ENCODE data around the gene ZNF195.
"Not testable (repeated sequence)": the region's sequence is repeated elsewhere in the genome, so short reads cannot be mapped to it uniquely, and the experiment has no call there.

The ZNF195 gene

DNA sequence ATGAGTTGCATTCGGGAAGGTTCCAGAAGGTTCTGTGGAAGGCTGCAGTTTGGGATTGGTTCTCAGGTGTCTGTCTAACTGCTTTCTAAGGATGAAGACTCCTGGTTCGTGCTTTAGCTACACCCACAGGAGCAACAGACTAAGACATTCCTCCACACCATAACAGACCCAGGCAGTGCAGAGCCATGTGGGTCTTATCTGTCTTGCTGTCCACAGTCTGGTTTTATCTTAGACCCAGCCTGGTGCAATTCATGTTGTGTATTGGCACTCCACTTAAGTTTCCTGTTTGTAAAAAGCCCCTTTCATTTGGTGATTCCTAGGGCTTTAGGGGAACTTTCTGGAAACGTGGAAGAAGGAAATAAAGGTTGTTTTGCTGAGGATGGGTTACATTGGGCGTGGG is 22.1 kb upstream of the ZNF195 start:
- DNase-seq; H3K36me3 ChIP-seq (replicated peaks); H3K27me3 ChIP-seq (replicated peaks); in situ Hi-C loops (cut with HindIII; ENCODE audit: low pct_ligation_motif_present, low sequenced_read_pairs); H3K27ac ChIP-seq; H3K4me3 ChIP-seq (ENCODE audit: low read depth, low read length): not testable (repeated sequence)

DNA sequence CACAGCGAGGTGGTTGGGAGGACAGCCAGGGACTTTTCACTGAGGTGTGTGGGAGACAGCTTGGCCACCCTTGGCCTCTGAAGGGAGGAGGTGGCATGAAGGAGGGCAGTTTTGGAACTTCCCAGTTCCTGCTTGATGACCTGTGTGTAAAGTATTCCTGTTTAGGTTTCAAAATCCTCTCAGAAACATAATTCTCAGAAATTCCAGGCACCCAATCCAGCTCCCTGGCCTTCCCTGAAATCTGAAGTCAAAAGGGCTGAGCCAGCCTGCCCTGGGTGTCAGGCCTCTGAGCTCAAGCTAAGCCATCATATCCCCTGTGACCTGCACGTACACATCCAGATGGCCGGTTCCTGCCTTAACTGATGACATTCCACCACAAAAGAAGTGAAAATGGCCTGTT is 19.6 kb upstream of the ZNF195 start:
- H3K27me3 ChIP-seq (replicated peaks); H3K36me3 ChIP-seq (replicated peaks); DNase-seq; H3K27ac ChIP-seq; in situ Hi-C loops (cut with HindIII; ENCODE audit: low pct_ligation_motif_present, low sequenced_read_pairs); H3K4me3 ChIP-seq (ENCODE audit: low read depth, low read length): not testable (repeated sequence)

DNA sequence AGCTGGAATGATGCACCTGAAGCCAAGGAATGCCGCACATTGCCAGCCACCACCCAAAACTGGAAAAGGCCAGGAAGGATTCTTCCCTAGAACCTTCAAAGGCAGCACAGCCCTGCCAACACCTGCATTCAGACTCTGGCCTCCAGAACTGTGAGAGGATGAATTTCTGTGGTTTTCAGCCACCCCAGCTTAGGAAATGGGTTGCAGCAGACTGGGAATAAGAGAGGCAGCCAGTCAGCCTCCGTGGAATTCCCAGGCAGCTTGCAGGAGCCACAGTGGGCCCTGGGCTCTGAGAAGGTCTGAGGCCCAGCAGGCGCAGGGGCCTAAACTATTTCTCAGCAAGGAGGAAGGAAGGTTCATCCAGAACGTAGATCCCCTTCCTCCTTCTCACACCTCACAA is 19.2 kb upstream of the ZNF195 start:
- H3K27ac ChIP-seq; DNase-seq; in situ Hi-C loops (cut with HindIII; ENCODE audit: low pct_ligation_motif_present, low sequenced_read_pairs); H3K36me3 ChIP-seq (replicated peaks); H3K4me3 ChIP-seq (ENCODE audit: low read depth, low read length); H3K27me3 ChIP-seq (replicated peaks): not testable (repeated sequence)

DNA sequence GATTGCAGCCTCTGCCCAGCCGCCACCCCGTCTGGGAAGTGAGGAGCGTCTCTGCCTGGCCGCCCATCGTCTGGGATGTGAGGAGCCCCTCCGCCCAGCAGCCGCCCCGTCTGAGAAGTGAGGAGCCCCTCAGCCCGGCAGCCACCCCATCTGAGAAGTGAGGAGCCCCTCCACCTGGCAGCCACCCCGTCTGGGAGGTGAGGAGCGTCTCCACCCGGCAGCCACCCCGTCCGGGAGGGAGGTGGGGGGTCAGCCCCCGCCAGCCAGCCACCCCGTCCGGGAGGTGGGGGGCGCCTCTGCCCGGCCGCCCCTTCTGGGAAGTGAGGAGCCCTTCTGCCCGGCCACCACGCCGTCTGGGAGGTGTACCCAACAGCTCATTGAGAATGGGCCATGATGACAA is 18.3 kb upstream of the ZNF195 start:
- H3K27ac ChIP-seq; in situ Hi-C loops (cut with HindIII; ENCODE audit: low pct_ligation_motif_present, low sequenced_read_pairs); H3K27me3 ChIP-seq (replicated peaks); H3K4me3 ChIP-seq (ENCODE audit: low read depth, low read length); H3K36me3 ChIP-seq (replicated peaks); DNase-seq: not testable (repeated sequence)

DNA sequence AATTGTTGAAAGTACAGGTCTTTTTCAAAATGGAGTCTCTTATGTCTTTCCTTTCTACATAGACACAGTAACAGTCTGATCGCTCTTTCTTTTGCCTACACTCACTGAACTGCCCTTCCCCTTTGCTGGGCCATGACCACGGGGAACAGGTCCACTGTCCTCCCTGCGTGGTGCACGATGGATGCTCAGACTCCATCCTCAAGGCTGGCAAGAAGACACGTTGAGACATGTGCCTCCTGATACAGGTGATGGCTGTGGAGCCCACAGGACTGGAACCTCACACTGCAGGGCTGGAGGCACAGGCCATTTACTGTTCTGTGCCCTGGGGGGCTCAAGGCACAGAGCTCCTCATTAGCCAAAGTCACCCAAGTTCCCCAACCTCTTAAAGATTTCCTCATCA is 16.5 kb upstream of the ZNF195 start:
- H3K27ac ChIP-seq; H3K4me3 ChIP-seq (ENCODE audit: low read depth, low read length); H3K27me3 ChIP-seq (replicated peaks); H3K36me3 ChIP-seq (replicated peaks); DNase-seq; in situ Hi-C loops (cut with HindIII; ENCODE audit: low pct_ligation_motif_present, low sequenced_read_pairs): not testable (repeated sequence)

DNA sequence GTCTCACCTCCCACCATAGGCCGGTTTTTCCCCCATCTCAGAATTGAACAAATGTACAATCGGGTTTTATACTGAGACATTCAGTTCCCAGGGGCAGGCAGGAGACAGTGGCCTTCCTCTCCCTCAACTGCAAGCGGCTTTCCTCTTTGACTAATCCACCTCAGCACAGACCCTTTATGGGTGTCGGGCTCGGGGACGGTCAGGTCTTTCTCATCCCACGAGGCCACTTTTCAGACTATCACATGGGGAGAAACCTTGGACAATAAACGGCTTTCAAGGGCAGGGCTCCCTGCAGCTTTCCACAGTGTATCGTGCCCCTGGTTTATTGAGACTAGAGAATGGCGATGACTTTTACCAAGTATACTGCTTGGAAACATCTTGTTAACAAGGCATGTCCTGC is 16.0 kb upstream of the ZNF195 start:
- H3K4me3 ChIP-seq (ENCODE audit: low read depth, low read length); in situ Hi-C loops (cut with HindIII; ENCODE audit: low pct_ligation_motif_present, low sequenced_read_pairs); H3K27ac ChIP-seq; H3K36me3 ChIP-seq (replicated peaks); H3K27me3 ChIP-seq (replicated peaks); DNase-seq: not testable (repeated sequence)

DNA sequence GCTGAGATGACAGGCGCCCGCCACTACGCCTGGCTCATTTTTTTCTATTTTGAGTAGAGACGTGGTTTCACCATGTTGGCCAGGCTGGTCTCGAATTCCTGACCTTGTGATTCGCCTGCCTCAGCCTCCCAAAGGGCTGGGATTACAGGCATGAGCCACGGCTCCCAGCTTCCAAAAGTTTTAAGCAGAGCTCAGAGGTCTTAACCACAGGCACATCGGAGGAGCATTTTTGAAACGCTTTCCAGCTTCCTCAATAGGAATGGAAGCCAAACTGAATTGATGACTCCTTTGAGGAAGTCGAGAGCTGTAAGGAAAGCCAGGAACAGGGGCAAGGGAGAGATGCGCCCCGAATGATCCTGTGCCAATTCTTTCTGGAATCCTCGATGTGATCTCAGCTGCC is 14.5 kb upstream of the ZNF195 start:
- H3K4me3 ChIP-seq (ENCODE audit: low read depth, low read length); H3K27ac ChIP-seq; H3K36me3 ChIP-seq (replicated peaks); in situ Hi-C loops (cut with HindIII; ENCODE audit: low pct_ligation_motif_present, low sequenced_read_pairs); H3K27me3 ChIP-seq (replicated peaks); DNase-seq: not testable (repeated sequence)

DNA sequence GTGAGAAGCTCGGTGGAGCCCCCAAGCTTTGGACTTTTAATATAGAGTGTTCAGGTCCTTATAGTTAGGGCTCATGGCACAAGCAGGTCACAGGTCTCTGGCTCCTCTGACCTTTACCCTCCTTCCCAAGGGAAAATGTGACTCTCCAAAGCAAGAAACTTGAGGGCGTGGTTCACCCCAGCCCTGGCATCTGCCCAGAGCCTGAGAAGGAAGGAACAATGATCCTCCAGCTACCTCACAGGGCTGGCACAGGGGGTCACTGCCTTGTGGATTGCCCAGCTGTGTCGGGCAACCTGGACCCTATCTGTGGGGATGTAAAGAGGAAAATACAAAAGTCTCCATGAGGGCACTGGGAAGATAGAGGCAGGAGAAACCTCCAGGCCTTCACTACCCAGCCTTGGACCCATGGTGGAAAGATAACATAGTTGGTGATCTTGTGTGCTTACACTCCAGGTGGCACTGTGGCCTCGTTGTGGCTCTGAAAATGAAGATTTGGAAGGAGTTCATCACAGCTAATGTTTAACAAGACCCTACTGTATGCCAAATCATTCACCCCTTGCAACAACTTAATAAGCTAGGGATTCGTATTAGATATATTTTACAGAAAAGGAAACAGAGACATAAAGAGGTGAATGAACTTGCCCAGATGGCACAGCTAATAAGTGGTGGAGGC is 3.8 kb upstream of the ZNF195 start:
- in situ Hi-C loops (cut with HindIII; ENCODE audit: low pct_ligation_motif_present, low sequenced_read_pairs): no loop called here
- peaks cover 2% of the 10 kb centered on the region for H3K36me3 ChIP-seq (replicated peaks)

DNA sequence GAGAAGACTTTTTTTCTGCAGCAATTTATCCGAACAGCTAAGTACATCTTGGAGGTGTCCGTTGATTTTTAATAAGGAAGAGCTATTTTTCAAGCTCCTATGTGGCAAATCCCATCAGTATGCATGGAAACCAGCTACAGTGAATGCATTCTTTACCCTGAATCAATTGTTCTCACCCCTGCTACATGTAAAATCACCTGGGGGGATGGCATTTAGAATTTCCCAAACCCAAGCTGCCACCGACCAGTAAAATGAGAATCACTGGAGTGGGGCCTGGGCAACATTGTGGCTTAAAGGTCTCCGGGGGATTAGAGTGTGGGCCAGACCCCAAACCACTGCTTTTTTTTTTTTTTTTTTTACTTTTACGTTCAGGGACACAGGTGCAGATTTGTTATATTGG is 2.8 kb upstream of the ZNF195 start:
- Histone ChIP-seq H3K27ac (no peak overlapping the region), H3K4me3 (ENCODE audit: low read depth, low read length) (no peak overlapping the region), H3K36me3 (replicated peaks) (peaks cover 7% of the 10 kb centered on the region), H3K27me3 (replicated peaks) (no peaks in the 10 kb centered on the region)
- TF ChIP-seq, protein P1, sequence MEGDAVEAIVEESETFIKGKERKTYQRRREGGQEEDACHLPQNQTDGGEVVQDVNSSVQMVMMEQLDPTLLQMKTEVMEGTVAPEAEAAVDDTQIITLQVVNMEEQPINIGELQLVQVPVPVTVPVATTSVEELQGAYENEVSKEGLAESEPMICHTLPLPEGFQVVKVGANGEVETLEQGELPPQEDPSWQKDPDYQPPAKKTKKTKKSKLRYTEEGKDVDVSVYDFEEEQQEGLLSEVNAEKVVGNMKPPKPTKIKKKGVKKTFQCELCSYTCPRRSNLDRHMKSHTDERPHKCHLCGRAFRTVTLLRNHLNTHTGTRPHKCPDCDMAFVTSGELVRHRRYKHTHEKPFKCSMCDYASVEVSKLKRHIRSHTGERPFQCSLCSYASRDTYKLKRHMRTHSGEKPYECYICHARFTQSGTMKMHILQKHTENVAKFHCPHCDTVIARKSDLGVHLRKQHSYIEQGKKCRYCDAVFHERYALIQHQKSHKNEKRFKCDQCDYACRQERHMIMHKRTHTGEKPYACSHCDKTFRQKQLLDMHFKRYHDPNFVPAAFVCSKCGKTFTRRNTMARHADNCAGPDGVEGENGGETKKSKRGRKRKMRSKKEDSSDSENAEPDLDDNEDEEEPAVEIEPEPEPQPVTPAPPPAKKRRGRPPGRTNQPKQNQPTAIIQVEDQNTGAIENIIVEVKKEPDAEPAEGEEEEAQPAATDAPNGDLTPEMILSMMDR (IDR thresholded peaks at IDR 0.05; ENCODE audit: low read depth, low read length, missing control alignments): no peak
- in situ Hi-C loops (cut with HindIII; ENCODE audit: low pct_ligation_motif_present, low sequenced_read_pairs): no loop called here
- DNase-seq: no peak

More for the DNA sequence above, 3.8 kb upstream of the ZNF195 start:
- Histone ChIP-seq H3K4me3 (ENCODE audit: low read depth, low read length) (no peak overlapping the region), H3K27me3 (replicated peaks) (no peaks in the 10 kb centered on the region), H3K27ac (no peak overlapping the region)
- no peak for DNase-seq
- TF ChIP-seq, protein P1 (IDR thresholded peaks at IDR 0.05; ENCODE audit: low read depth, low read length, missing control alignments): no peak

Measured in brain microvascular endothelial cell (primary cell).